Astrocyte of the spinal cord (primary cell): ENCODE results near the gene BAIAP3.
"Not testable (repeated sequence)": the region's sequence is repeated elsewhere in the genome, so short reads cannot be mapped to it uniquely, and the experiment has no call there.

ENCODE experiments used
- DNase-seq: peaks from one replicate; pipeline ENCODE4 v3.0.0; 2011; ENCODE audit warnings: low read depth, low spot score
- H3K4me3 ChIP-seq: 2 replicates; pipeline ENCODE4 v1.5.1; 2011; ENCODE audit warnings: low read depth, mild to moderate bottlenecking, low read length, moderate library complexity
- in situ Hi-C: cut with HindIII; loops from 2 replicates; pipeline ENCODE4 v1.10.0; 2017; ENCODE audit warnings: low sequenced_read_pairs
- TF ChIP-seq, protein P1 (sequence below): IDR thresholded peaks from 2 replicates; pipeline ENCODE4 v1.5.1; 2012; ENCODE audit warnings: low read depth, mild to moderate bottlenecking, low read length, inconsistent platforms

The BAIAP3 gene

DNA sequence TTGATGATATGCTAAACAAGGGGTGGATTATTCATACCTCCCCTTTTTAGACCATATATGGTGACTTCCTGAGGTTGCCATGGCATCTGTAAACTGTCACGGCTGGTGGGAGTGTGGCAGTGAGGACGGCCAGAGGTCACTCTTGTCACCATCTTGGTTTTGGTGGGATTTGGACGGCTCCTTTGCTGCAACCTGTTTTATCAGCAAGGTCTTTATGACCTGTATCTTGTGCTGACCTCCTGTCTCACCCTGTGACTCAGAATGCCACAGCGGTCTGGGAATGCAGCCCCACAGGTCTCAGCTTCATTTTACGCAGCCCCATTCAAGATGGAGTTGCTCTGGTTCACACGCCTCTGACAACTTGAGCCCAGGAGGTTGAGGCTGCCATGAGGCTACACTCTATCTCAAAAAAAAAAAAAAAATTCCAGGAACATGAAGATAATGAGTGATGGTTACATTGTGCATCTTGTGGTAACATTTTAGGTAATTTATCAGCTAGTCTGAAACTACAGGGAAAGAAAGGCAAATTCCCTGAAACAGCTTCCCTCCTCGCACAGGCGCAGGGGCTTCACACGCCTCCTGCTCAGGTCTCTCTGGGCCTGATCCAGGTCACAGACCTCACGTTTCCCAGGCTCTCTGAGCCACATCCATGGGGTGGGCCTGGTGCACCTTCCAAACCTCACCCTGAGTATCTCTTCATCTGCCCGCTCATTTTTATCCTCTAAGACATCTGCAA lies 39.4 kb upstream of the BAIAP3 start:
- in situ Hi-C loops: no loop called here
- TF ChIP-seq, protein P1, sequence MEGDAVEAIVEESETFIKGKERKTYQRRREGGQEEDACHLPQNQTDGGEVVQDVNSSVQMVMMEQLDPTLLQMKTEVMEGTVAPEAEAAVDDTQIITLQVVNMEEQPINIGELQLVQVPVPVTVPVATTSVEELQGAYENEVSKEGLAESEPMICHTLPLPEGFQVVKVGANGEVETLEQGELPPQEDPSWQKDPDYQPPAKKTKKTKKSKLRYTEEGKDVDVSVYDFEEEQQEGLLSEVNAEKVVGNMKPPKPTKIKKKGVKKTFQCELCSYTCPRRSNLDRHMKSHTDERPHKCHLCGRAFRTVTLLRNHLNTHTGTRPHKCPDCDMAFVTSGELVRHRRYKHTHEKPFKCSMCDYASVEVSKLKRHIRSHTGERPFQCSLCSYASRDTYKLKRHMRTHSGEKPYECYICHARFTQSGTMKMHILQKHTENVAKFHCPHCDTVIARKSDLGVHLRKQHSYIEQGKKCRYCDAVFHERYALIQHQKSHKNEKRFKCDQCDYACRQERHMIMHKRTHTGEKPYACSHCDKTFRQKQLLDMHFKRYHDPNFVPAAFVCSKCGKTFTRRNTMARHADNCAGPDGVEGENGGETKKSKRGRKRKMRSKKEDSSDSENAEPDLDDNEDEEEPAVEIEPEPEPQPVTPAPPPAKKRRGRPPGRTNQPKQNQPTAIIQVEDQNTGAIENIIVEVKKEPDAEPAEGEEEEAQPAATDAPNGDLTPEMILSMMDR: no peak
- H3K4me3 ChIP-seq: no peak overlapping the region
- DNase-seq: no peak

- in situ Hi-C loops: no loop called here
- H3K4me3 ChIP-seq: no peak overlapping the region
- TF ChIP-seq, protein P1: no peak
- no peak for DNase-seq
These were observed 38.0 kb upstream of the BAIAP3 start for GRCh38 chr16:1295465-1295864.

DNA sequence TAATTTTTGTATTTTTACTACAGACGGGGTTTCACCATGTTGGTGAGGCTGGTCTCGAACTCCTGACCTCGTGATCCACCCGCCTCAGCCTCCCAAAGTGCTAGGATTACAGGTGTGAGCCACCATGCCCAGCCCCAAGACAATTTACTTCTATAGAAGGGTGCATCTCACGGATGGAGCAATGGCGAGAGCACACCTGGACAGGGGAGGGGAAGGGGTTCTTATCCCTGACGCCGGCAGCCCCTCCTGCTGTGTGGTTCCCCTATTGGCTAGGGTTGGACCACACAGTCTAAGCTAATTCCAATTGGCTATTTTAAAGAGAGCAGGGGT lies 36.8 kb upstream of the BAIAP3 start:
- in situ Hi-C loops, DNase-seq, H3K4me3 ChIP-seq: not testable (repeated sequence)

GRCh38 chr16:1297018-1297696 lies 36.3 kb upstream of the BAIAP3 start:
- TF ChIP-seq, protein P1: no peak
- no peak overlapping the region for H3K4me3 ChIP-seq
- in situ Hi-C loops: no loop called here
- no peak for DNase-seq

- TF ChIP-seq, protein P1: no peak
- H3K4me3 ChIP-seq: no peak overlapping the region
- DNase-seq: no peak
- in situ Hi-C loops: no loop called here
These were observed 35.0 kb upstream of the BAIAP3 start for GRCh38 chr16:1298406-1298805.

GRCh38 chr16:1299012-1299867 lies 34.2 kb upstream of the BAIAP3 start:
- no peak overlapping the region for H3K4me3 ChIP-seq
- DNase-seq: no peak
- in situ Hi-C loops: no loop called here
- TF ChIP-seq, protein P1: no peak

DNA sequence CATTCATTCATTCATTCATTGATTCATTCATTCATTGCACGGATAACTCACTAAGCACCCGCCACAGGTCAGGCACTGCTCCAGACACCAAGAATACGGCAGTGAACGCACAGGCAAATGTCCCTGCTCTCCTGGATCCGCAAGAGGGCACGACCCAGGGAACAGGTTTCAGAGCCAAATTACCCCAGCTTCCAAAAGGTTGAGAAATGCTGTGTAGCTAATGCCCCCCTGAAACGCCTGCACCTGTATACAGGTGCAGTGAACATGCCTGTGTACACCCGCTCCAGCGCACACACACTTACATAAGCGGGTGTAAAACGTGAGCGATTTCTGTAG lies 33.6 kb upstream of the BAIAP3 start:
- no peak overlapping the region for H3K4me3 ChIP-seq
- no peak for DNase-seq
- in situ Hi-C loops: no loop called here
- TF ChIP-seq, protein P1: no peak
